SU-DHL-6 (cell line): ENCODE data around the gene CFAP58.

ENCODE experiments used
- H2AFZ ChIP-seq: fragments of 200-600 bp; sonication (generic); 2 replicates; pipeline ENCODE4 v1.6.1; 2014; ENCODE audit warnings: low read depth, mild to moderate bottlenecking, moderate library complexity, mixed read lengths, antibody characterized with exemption, low read length; ENCODE audit not compliant: severe bottlenecking
- H3F3A ChIP-seq: fragments of 200-600 bp; shearing (Covaris generic); 2 replicates; pipeline ENCODE4 v1.6.0; 2016; ENCODE audit warnings: antibody characterized with exemption, mild to moderate bottlenecking; ENCODE audit not compliant: insufficient read depth
- H3K27ac ChIP-seq: fragments of 200-600 bp; sonication (generic); 2 replicates; pipeline ENCODE4 v1.5.1; 2016; ENCODE audit warnings: low read depth, mild to moderate bottlenecking, low read length, moderate library complexity, mixed read lengths
- H3K27me3 ChIP-seq: fragments of 200-600 bp; sonication (generic), shearing (Covaris generic); 2 replicates; pipeline ENCODE4 v1.6.0; 2014; ENCODE audit warnings: mild to moderate bottlenecking, low read length
- H3K36me3 ChIP-seq: fragments of 200-600 bp; sonication (generic); 2 replicates; pipeline ENCODE4 v1.6.1; 2014; ENCODE audit warnings: mild to moderate bottlenecking, low read length, mixed read lengths
- H3K4me2 ChIP-seq: fragments of 300-600, 200-600 bp; shearing (Covaris generic), sonication (generic); 2 replicates; pipeline ENCODE4 v1.6.0; 2014; ENCODE audit warnings: low read length, low read depth, mild to moderate bottlenecking; ENCODE audit not compliant: poor library complexity, severe bottlenecking
- H3K4me3 ChIP-seq: fragments of 200-600 bp; sonication (generic); 2 replicates; pipeline ENCODE4 v1.5.1; 2014; ENCODE audit warnings: antibody characterized with exemption, low read length, mild to moderate bottlenecking, mixed read lengths; ENCODE audit not compliant: insufficient read depth, poor library complexity, severe bottlenecking
- H3K79me2 ChIP-seq: fragments of 200-600 bp; sonication (generic); 2 replicates; pipeline ENCODE4 v1.6.1; 2014; ENCODE audit warnings: mild to moderate bottlenecking, low read length, moderate library complexity; ENCODE audit not compliant: insufficient read depth
- H3K9ac ChIP-seq: fragments of 200-600 bp; sonication (generic); 2 replicates; pipeline ENCODE4 v1.7.0; 2014; ENCODE audit warnings: mild to moderate bottlenecking, low read length
- H3K9me2 ChIP-seq: fragments of 200-600 bp; sonication (generic); replicated peaks from 2 replicates; pipeline ENCODE4 v1.6.1; 2014; ENCODE audit warnings: low read length; ENCODE audit not compliant: insufficient read depth
- H3K9me3 ChIP-seq: fragments of 200-600 bp; sonication (generic); 2 replicates; pipeline ENCODE4 v1.6.1; 2014; ENCODE audit warnings: low read length, mixed read lengths; ENCODE audit not compliant: insufficient read depth
- H4K20me1 ChIP-seq: fragments of 200-600 bp; sonication (generic); 2 replicates; pipeline ENCODE4 v1.6.1; 2014; ENCODE audit warnings: low read depth, mild to moderate bottlenecking, antibody characterized with exemption, low read length, moderate library complexity, mixed read lengths
- CTCF ChIP-seq: fragments of 200-600 bp; sonication (generic); IDR thresholded peaks from one replicate; pipeline ENCODE4 v1.5.1; 2017; ENCODE audit warnings: antibody characterized with exemption, mild to moderate bottlenecking, low read length, moderate library complexity; ENCODE audit not compliant: insufficient read depth, poor library complexity, severe bottlenecking
- EZH2phosphoT487 ChIP-seq: fragments of 200-600 bp; sonication (generic), shearing (Covaris generic); conservative IDR thresholded peaks from 2 replicates; pipeline ENCODE4 v1.6.1; 2018; ENCODE audit warnings: mild to moderate bottlenecking, antibody characterized with exemption, low read length, moderate library complexity, mixed read lengths

CFAP58 gene

GRCh38 chr10:104396581-104396980 lies 42.9 kb downstream of the CFAP58 start:
- Histone ChIP-seq H3K9me2 (no peaks in the 10 kb centered on the region), H3K4me2 (no peak overlapping the region), H4K20me1 (no peaks in the 10 kb centered on the region), H3K4me3 (no peak overlapping the region), H2AFZ (no peak overlapping the region), H3K9me3 (no peaks in the 10 kb centered on the region), H3F3A (no peaks in the 10 kb centered on the region), H3K27ac (no peak overlapping the region), H3K79me2 (no peaks in the 10 kb centered on the region), H3K27me3 (no peaks in the 10 kb centered on the region), H3K9ac (no peak overlapping the region), H3K36me3 (no peaks in the 10 kb centered on the region)
- TF ChIP-seq EZH2phosphoT487: no peak
- no peak for TF ChIP-seq CTCF

GRCh38 chr10:104403636-104404035 lies 50.0 kb downstream of the CFAP58 start:
- H4K20me1 ChIP-seq: no peaks in the 10 kb centered on the region
- H3K27ac ChIP-seq: no peak overlapping the region
- no peak overlapping the region for H3K4me3 ChIP-seq
- no peaks in the 10 kb centered on the region for H3K9me3 ChIP-seq
- no peaks in the 10 kb centered on the region for H3K36me3 ChIP-seq
- no peaks in the 10 kb centered on the region for H3K79me2 ChIP-seq
- no peak overlapping the region for H3K4me2 ChIP-seq
- no peak overlapping the region for H2AFZ ChIP-seq
- no peaks in the 10 kb centered on the region for H3K9me2 ChIP-seq
- TF ChIP-seq CTCF (no peak), EZH2phosphoT487 (no peak)
- H3K9ac ChIP-seq: no peak overlapping the region
- H3K27me3 ChIP-seq: no peaks in the 10 kb centered on the region
- no peaks in the 10 kb centered on the region for H3F3A ChIP-seq

- no peaks in the 10 kb centered on the region for H3K27me3 ChIP-seq
- H3K36me3 ChIP-seq: no peaks in the 10 kb centered on the region
- H2AFZ ChIP-seq: no peak overlapping the region
- no peak overlapping the region for H3K9ac ChIP-seq
- H3K4me2 ChIP-seq: no peak overlapping the region
- H3K9me2 ChIP-seq: no peaks in the 10 kb centered on the region
- TF ChIP-seq CTCF (peak; percentile 19), EZH2phosphoT487 (no peak)
- no peaks in the 10 kb centered on the region for H3K9me3 ChIP-seq
- no peaks in the 10 kb centered on the region for H3K79me2 ChIP-seq
- H4K20me1 ChIP-seq: no peaks in the 10 kb centered on the region
- no peaks in the 10 kb centered on the region for H3F3A ChIP-seq
- H3K4me3 ChIP-seq: no peak overlapping the region
- H3K27ac ChIP-seq: no peak overlapping the region
Observed at GRCh38 chr10:104406715-104407650, 53.4 kb downstream of the CFAP58 start.
